ENCODE data around the gene SLC29A4.
"Not testable (repeated sequence)": the region's sequence is repeated elsewhere in the genome, so short reads cannot be mapped to it uniquely, and the experiment has no call there.

DNA sequence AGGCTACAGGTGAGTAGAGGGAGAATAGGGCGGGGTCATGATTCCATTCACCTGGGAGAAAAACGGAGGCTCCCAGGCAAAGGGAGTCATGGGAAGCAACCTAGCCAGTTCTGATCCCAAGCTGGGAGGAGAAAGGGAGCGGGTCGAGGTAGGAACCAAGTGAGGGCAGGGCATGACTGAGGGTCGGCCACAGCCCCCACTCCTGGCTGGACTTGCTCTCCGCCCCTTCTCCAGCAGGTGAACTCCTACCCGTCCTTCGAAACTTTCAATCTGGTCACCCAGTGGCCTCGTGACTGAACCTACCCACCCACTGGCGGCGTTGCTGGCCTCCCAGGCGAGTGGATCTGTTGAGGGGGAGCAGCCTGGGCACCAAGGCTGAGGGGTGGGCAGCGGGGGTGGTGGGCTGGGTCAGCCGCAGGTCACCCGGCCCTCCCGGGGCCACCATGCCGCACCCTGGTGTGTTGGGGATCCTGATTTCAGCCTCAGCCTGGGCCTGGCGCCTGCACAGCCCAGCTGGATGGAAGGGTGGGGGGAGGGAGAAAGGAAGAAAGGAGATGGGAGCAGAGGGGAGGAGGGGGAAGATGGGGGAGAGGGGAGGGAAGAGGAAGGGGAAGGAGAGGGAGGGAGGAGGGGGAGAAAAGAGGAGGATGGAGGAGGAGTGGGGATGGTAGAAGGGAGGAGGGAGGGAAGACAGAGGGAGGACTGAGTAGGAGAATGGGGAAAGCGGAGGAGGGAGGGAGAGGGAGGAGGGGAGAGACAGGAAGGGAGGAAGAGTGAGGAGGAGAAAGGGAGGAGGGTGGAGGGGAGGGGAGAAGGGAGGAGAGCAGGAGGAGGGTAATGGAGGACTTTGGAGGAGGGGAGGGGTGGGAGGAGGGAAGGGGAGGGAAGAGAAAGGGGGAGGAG, 894 bp upstream of the SLC29A4 start:
- not testable (repeated sequence) for TF ChIP-seq SUZ12 (IDR thresholded peaks at IDR 0.05); LEF1 (IDR thresholded peaks at IDR 0.05; ENCODE audit: borderline replicate concordance); FOXM1 (IDR thresholded peaks at IDR 0.05; ENCODE audit: borderline replicate concordance)

Measured in HEK293T (cell line).